ENCODE measurements around the gene OR5AC2. TPM values are rescaled to one million over a fixed set of nuclear protein-coding genes. Genes with fewer than 3 reads are reported as not detected.

Gene OR5AC2
- not detected for total RNA-seq

GRCh38 chr3:98086873-98087272, at the start of gene OR5AC2:
Gene OR5AC2 (plus strand): TSS chr3:98087173. CDS start chr3:98087173, 0 bp downstream.

DNA sequence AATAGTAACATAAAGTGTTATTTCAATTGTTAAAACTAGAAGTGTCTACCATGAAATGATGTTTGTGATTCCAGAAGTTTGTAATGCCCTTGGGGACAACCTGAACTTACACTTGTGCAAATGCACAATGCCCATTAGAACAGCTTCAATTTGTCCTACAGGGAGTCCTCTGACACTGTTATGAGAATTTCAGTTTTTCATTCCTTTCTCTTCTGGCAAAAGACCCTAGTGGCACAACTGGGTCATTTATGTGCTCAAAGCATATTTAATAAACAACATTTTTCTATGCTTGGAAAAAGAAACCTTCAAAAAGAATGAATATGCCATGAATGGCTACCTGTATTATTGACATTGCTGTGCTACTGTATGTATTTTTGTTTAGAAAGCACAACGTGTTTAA, 43.4 kb downstream of the OR5AC2 start, which contains the start of gene OR5H1:
Gene OR5H1 (plus strand): TSS at position 301 of the 400 bp plus-strand sequence. CDS start 1,977 bp downstream, outside the sequence.

Other genes starting within 250 kb of the OR5AC2 start
- gene RIOX2, start 114.7 kb upstream of the OR5AC2 start, total RNA-seq, result 17.2 TPM
- gene GABRR3, start 51.9 kb upstream of the OR5AC2 start, total RNA-seq, result not detected
- gene OR5H1, start 43.5 kb downstream of the OR5AC2 start, total RNA-seq, result not detected
- gene OR5H14, start 60.3 kb downstream of the OR5AC2 start, total RNA-seq, result not detected
- not detected for gene OR5H15, start 79.5 kb downstream of the OR5AC2 start, total RNA-seq
- not detected for gene OR5H6, start 177.1 kb downstream of the OR5AC2 start, total RNA-seq
- not detected for gene OR5H2, start 195.3 kb downstream of the OR5AC2 start, total RNA-seq